SK-N-SH (cell line): ENCODE results near the gene NUDT16. TPM values are rescaled to one million over a fixed set of nuclear protein-coding genes. Genes with fewer than 3 reads are reported as not detected.
A peak's percentile ranks its signal among the peaks of the same experiment; 100 is the strongest.

ENCODE experiments used
- CTCF ChIA-PET: fragments of 300-600, 350-600 bp; formaldehyde crosslinking; extraction: SDS; loops from one replicate; lab custom pipeline; 2021; lab: Yijun Ruan, JAX
- POLR2A ChIA-PET: fragments of 350-600 bp; sonication (Branson Sonifier 250); formaldehyde crosslinking; extraction: SDS; loops from one replicate; lab custom pipeline; 2020; ENCODE audit warnings: antibody characterized with exemption, inconsistent platforms; lab: Yijun Ruan, JAX
- DNase-seq: peaks from one replicate; pipeline ENCODE4 v3.0.0; 2012
- H2AFZ ChIP-seq: fragments of 200-600 bp; sonication (generic); 2 replicates; pipeline ENCODE4 v1.8.1; 2016; ENCODE audit warnings: antibody characterized with exemption, mild to moderate bottlenecking, low read depth
- H3F3A ChIP-seq: fragments of 200-600 bp; sonication (generic); replicated peaks from 2 replicates; pipeline ENCODE3; 2016; ENCODE audit warnings: antibody characterized with exemption, mild to moderate bottlenecking; ENCODE audit not compliant: insufficient read depth
- H3K27ac ChIP-seq, 2 experiments: fragments of 200-500 bp in 1 of 2; fragments of 200-600 bp in 1 of 2; sonication (Bioruptor generic) in 1 of 2; sonication (generic), shearing (Covaris generic) in 1 of 2; 2 replicates each; pipeline versions ENCODE4 v1.5.1 to v1.6.1; 2014 to 2016; ENCODE audit warnings: low read depth in 2 of 2, inconsistent platforms in 1 of 2, low read length in 1 of 2, mild to moderate bottlenecking in 1 of 2, mixed read lengths in 1 of 2
- H3K27me3 ChIP-seq: fragments of 200-600 bp; sonication (generic), shearing (Covaris generic); 2 replicates; pipeline ENCODE4 v1.6.1; 2016; ENCODE audit warnings: mixed run types; ENCODE audit not compliant: insufficient read depth
- H3K36me3 ChIP-seq, 2 experiments: fragments of 200-500 bp in 1 of 2; fragments of 200-600 bp in 1 of 2; sonication (Bioruptor generic) in 1 of 2; sonication (generic) in 1 of 2; replicated peaks in 1 of 2; 2 replicates each; pipeline versions ENCODE3 to v1.5.1; 2014 to 2016; ENCODE audit warnings: low read length in 1 of 2, mild to moderate bottlenecking in 1 of 2; ENCODE audit not compliant: insufficient read depth in 2 of 2, control insufficient read depth in 1 of 2
- H3K4me1 ChIP-seq, 2 experiments: fragments of 200-500 bp in 1 of 2; fragments of 200-600 bp in 1 of 2; sonication (Bioruptor generic) in 1 of 2; sonication (generic), shearing (Covaris generic) in 1 of 2; 2 replicates each; pipeline versions ENCODE4 v1.5.1 to v1.6.1; 2014 to 2016; ENCODE audit warnings: low read depth in 1 of 2, low read length in 1 of 2, mixed run types in 1 of 2; ENCODE audit not compliant: insufficient read depth in 2 of 2, control insufficient read depth in 1 of 2
- H3K4me2 ChIP-seq: fragments of 200-600 bp; sonication (generic), shearing (Covaris generic); 2 replicates; pipeline ENCODE4 v1.6.1; 2017; ENCODE audit warnings: mixed run types
- H3K4me3 ChIP-seq, 2 experiments: fragments of 200-500 bp in 1 of 2; fragments of 200-600 bp in 1 of 2; sonication (Bioruptor generic) in 1 of 2; sonication (generic), shearing (Covaris generic) in 1 of 2; 2 replicates each; pipeline versions ENCODE4 v1.5.1 to v1.8.1; 2014 to 2016; ENCODE audit warnings: low read depth in 2 of 2, inconsistent platforms in 1 of 2, low read length in 1 of 2, mild to moderate bottlenecking in 1 of 2, mixed read lengths in 1 of 2, moderate library complexity in 1 of 2
- H3K79me2 ChIP-seq: fragments of 200-600 bp; sonication (generic); 2 replicates; pipeline ENCODE4 v1.8.1; 2017; ENCODE audit warnings: mild to moderate bottlenecking; ENCODE audit not compliant: insufficient read depth
- H3K9ac ChIP-seq: fragments of 200-600 bp; sonication (generic); 2 replicates; pipeline ENCODE4 v1.6.1; 2017; ENCODE audit warnings: mixed run types
- H3K9me2 ChIP-seq: fragments of 200-600 bp; sonication (generic); 2 replicates; pipeline ENCODE4 v1.6.1; 2017; ENCODE audit warnings: mixed run types
- H3K9me3 ChIP-seq: fragments of 200-600 bp; sonication (generic); 2 replicates; pipeline ENCODE4 v1.6.1; 2017; ENCODE audit warnings: mixed run types, mild to moderate bottlenecking, moderate library complexity
- H4K20me1 ChIP-seq: fragments of 200-600 bp; sonication (generic); 2 replicates; pipeline ENCODE4 v1.6.1; 2017; ENCODE audit warnings: mild to moderate bottlenecking, mixed run types; ENCODE audit not compliant: insufficient read depth
- ELF1 ChIP-seq: IDR thresholded peaks from 2 replicates; pipeline ENCODE4 v1.4.0; 2012
- EP300 ChIP-seq, 2 experiments: IDR thresholded peaks; 2 replicates each; pipeline versions ENCODE4 v1.4.0 to v1.6.1; 2012; ENCODE audit warnings: borderline replicate concordance in 1 of 2, low read depth in 1 of 2, low read length in 1 of 2
- EZH2phosphoT487 ChIP-seq: fragments of 200-600 bp; sonication (generic); IDR thresholded peaks from 2 replicates; pipeline ENCODE4 v1.6.1; 2017; ENCODE audit warnings: low read depth, mixed run types, mild to moderate bottlenecking, antibody characterized with exemption, moderate library complexity, borderline replicate concordance
- FOSL2 ChIP-seq: IDR thresholded peaks from 2 replicates; pipeline ENCODE4 v1.4.0; 2012; ENCODE audit warnings: low read depth, mild to moderate bottlenecking, moderate library complexity, borderline replicate concordance
- FOXM1 ChIP-seq: IDR thresholded peaks from 2 replicates; pipeline ENCODE4 v1.4.0; 2012; ENCODE audit warnings: low read depth, mild to moderate bottlenecking
- GABPA ChIP-seq: IDR thresholded peaks from 2 replicates; pipeline ENCODE4 v1.4.0; 2012; ENCODE audit warnings: low read depth, mild to moderate bottlenecking
- JUND ChIP-seq: IDR thresholded peaks from 2 replicates; pipeline ENCODE4 v1.4.0; 2012
- MXI1 ChIP-seq: IDR thresholded peaks from 2 replicates; pipeline ENCODE4 v1.6.1; 2012; ENCODE audit warnings: mild to moderate bottlenecking, low read depth, low read length, improper control_type of control experiment
- NFIC ChIP-seq: IDR thresholded peaks from 2 replicates; pipeline ENCODE4 v1.4.0; 2012; ENCODE audit warnings: borderline replicate concordance
- NRF1 ChIP-seq: IDR thresholded peaks from 2 replicates; pipeline ENCODE4 v1.6.1; 2012; ENCODE audit warnings: low read depth, mild to moderate bottlenecking, low read length
- RFX5 ChIP-seq: IDR thresholded peaks from 2 replicates; pipeline ENCODE4 v1.6.1; 2012; ENCODE audit warnings: mild to moderate bottlenecking, improper control_type of control experiment, low read length
- RXRA ChIP-seq: IDR thresholded peaks from 2 replicates; pipeline ENCODE4 v1.4.0; 2012; ENCODE audit warnings: low read depth, mild to moderate bottlenecking, borderline replicate concordance
- SMC3 ChIP-seq: IDR thresholded peaks from 2 replicates; pipeline ENCODE4 v1.6.1; 2012; ENCODE audit warnings: low read depth, low read length, improper control_type of control experiment
- TCF12 ChIP-seq: IDR thresholded peaks from 2 replicates; pipeline ENCODE4 v1.4.0; 2012
- TEAD4 ChIP-seq: IDR thresholded peaks from 2 replicates; pipeline ENCODE4 v1.4.0; 2012; ENCODE audit warnings: mild to moderate bottlenecking, borderline replicate concordance; ENCODE audit not compliant: insufficient read depth
- WGBS: methylation state at CpG from one replicate; pipeline ENCODE4 v1.1.6; 2017; ENCODE audit warnings: low lambda C conversion rate; 5-methylcytosine and 5-hydroxymethylcytosine counted together
- polyA plus RNA-seq, 3 experiments: library from polyadenylated mRNA; depleted of rRNA; stranded (reverse); fragments of >200 nt; gene quantifications; 2 replicates each; pipeline ENCODE4 v1.2.3, GENCODE V29; 2012
- TF ChIP-seq, protein P1 (sequence below): IDR thresholded peaks from 2 replicates; pipeline ENCODE4 v1.6.1; 2012; ENCODE audit warnings: mild to moderate bottlenecking, low read depth, low read length, moderate library complexity
- TF ChIP-seq, protein P2 (sequence below): fragments of 200-600 bp; sonication (generic); IDR thresholded peaks from 2 replicates; pipeline ENCODE4 v1.6.1; 2017; ENCODE audit warnings: antibody characterized with exemption, mild to moderate bottlenecking, moderate library complexity
- TF ChIP-seq, protein P3 (sequence below): IDR thresholded peaks from 2 replicates; pipeline ENCODE4 v1.4.0; 2012; ENCODE audit warnings: low read depth, borderline replicate concordance

The NUDT16 gene
- polyA plus RNA-seq, 1 of the 3 experiments (the other 2 are of a cell fraction), result 8.2 TPM

DNA sequence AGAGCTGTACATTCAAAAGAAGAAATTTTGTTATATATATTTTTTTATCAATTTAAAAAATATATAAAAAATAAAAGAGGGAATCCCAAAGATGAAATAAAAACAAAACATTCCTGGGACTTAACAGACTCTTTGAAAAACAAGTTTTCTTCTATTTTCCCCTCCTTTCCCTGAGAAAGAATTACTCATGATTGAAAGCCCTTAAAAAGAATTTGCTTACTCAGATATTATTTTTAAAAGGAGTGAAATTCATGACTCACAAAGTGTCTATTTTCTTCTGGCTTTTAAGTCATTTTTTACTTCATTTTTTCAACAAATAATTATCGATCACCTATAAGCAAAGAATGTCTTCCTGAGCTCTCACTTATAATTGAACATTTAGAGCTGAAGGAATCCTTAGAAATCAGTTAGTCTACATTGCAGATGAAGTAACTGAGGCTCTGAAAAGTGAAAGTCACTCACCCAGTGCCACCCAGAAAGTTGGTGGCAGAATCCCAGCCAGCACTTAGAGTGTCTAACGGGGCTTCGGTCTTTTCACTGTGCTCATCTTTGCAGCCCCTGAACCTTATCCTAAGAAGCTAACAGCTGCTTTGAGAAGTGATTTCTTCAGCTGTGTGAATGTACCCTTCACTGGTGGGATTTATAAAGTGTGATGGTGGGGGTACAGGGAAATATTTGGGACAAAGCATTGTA lies 42.5 kb upstream of the NUDT16 start:
- no peaks in the 10 kb centered on the region for H3K9me3 ChIP-seq
- H3K27ac ChIP-seq, result no peak overlapping the region
- ChIA-PET POLR2A (no interaction called here), CTCF (no interaction called here)
- TF ChIP-seq TCF12, result no peak
- TF ChIP-seq SMC3, result no peak
- TF ChIP-seq ELF1, result no peak
- TF ChIP-seq RFX5, result no peak
- TF ChIP-seq GABPA, result no peak
- no peak for TF ChIP-seq EP300 (IDR thresholded peaks at IDR 0.05; ENCODE audit: borderline replicate concordance in 1 of 2, low read depth in 1 of 2, low read length in 1 of 2)
- no peak for TF ChIP-seq NRF1
- TF ChIP-seq, protein P1, sequence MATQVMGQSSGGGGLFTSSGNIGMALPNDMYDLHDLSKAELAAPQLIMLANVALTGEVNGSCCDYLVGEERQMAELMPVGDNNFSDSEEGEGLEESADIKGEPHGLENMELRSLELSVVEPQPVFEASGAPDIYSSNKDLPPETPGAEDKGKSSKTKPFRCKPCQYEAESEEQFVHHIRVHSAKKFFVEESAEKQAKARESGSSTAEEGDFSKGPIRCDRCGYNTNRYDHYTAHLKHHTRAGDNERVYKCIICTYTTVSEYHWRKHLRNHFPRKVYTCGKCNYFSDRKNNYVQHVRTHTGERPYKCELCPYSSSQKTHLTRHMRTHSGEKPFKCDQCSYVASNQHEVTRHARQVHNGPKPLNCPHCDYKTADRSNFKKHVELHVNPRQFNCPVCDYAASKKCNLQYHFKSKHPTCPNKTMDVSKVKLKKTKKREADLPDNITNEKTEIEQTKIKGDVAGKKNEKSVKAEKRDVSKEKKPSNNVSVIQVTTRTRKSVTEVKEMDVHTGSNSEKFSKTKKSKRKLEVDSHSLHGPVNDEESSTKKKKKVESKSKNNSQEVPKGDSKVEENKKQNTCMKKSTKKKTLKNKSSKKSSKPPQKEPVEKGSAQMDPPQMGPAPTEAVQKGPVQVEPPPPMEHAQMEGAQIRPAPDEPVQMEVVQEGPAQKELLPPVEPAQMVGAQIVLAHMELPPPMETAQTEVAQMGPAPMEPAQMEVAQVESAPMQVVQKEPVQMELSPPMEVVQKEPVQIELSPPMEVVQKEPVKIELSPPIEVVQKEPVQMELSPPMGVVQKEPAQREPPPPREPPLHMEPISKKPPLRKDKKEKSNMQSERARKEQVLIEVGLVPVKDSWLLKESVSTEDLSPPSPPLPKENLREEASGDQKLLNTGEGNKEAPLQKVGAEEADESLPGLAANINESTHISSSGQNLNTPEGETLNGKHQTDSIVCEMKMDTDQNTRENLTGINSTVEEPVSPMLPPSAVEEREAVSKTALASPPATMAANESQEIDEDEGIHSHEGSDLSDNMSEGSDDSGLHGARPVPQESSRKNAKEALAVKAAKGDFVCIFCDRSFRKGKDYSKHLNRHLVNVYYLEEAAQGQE, result no peak
- TF ChIP-seq FOXM1, result no peak
- no peak for TF ChIP-seq RXRA
- TF ChIP-seq TEAD4, result no peak
- TF ChIP-seq, protein P2, sequence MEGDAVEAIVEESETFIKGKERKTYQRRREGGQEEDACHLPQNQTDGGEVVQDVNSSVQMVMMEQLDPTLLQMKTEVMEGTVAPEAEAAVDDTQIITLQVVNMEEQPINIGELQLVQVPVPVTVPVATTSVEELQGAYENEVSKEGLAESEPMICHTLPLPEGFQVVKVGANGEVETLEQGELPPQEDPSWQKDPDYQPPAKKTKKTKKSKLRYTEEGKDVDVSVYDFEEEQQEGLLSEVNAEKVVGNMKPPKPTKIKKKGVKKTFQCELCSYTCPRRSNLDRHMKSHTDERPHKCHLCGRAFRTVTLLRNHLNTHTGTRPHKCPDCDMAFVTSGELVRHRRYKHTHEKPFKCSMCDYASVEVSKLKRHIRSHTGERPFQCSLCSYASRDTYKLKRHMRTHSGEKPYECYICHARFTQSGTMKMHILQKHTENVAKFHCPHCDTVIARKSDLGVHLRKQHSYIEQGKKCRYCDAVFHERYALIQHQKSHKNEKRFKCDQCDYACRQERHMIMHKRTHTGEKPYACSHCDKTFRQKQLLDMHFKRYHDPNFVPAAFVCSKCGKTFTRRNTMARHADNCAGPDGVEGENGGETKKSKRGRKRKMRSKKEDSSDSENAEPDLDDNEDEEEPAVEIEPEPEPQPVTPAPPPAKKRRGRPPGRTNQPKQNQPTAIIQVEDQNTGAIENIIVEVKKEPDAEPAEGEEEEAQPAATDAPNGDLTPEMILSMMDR, result no peak
- TF ChIP-seq EZH2phosphoT487, result no peak
- TF ChIP-seq, protein P3, sequence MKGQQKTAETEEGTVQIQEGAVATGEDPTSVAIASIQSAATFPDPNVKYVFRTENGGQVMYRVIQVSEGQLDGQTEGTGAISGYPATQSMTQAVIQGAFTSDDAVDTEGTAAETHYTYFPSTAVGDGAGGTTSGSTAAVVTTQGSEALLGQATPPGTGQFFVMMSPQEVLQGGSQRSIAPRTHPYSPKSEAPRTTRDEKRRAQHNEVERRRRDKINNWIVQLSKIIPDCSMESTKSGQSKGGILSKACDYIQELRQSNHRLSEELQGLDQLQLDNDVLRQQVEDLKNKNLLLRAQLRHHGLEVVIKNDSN, result no peak
- no peak for TF ChIP-seq JUND
- no peak for TF ChIP-seq FOSL2
- TF ChIP-seq MXI1, result no peak
- TF ChIP-seq NFIC, result no peak
- H3K36me3 ChIP-seq, result no peaks in the 10 kb centered on the region
- no peaks in the 10 kb centered on the region for H3K9me2 ChIP-seq
- 74% methylated on average over 1 of the region's 3 CpGs for WGBS
- no peaks in the 10 kb centered on the region for H3K79me2 ChIP-seq
- no peaks in the 10 kb centered on the region for H4K20me1 ChIP-seq
- H3F3A ChIP-seq, result no peaks in the 10 kb centered on the region
- H3K9ac ChIP-seq, result no peak overlapping the region
- H3K27me3 ChIP-seq, result no peaks in the 10 kb centered on the region
- H3K4me3 ChIP-seq, result no peak overlapping the region
- no peak overlapping the region for H2AFZ ChIP-seq
- no peak for DNase-seq
- no peaks in the 10 kb centered on the region for H3K4me1 ChIP-seq
- peak overlapping the region; percentile 15; the same call in 1 of the 2 replicates for H3K4me2 ChIP-seq
